K562 (cell line): Measurements from ENCODE around the gene UBE2D2. TPM values are rescaled to one million over a fixed set of nuclear protein-coding genes. Genes with fewer than 3 reads are reported as not detected.
A peak's percentile ranks its signal among the peaks of the same experiment; 100 is the strongest.

ENCODE experiments used
- ELF2 ChIP-seq: fragments of 250-450 bp; sonication (Bioruptor Pico); IDR thresholded peaks from 2 replicates; pipeline ENCODE4 v1.5.0; 2021; ENCODE audit warnings: mild to moderate bottlenecking
- GABPA ChIP-seq: fragments of 200-800 bp; sonication (Bioruptor generic); conservative IDR thresholded peaks from 2 replicates; pipeline ENCODE4 v1.6.1; 2016; ENCODE audit warnings: low read depth, missing genetic modification characterization, missing compliant biosample characterization
- HDAC6 ChIP-seq: IDR thresholded peaks from 2 replicates; pipeline ENCODE4 v1.6.1; 2012; ENCODE audit warnings: low read depth, mild to moderate bottlenecking, control low read depth, inconsistent platforms, low read length, moderate library complexity
- HEY1 ChIP-seq: fragments of 250-450 bp; sonication (Bioruptor Pico); IDR thresholded peaks from 2 replicates; pipeline ENCODE4 v1.5.0; 2020; ENCODE audit warnings: mild to moderate bottlenecking, moderate library complexity, borderline replicate concordance
- KDM5B ChIP-seq: fragments of 200-600 bp; sonication (generic); IDR thresholded peaks from 2 replicates; pipeline ENCODE4 v1.6.1; 2012; ENCODE audit warnings: low read depth, mild to moderate bottlenecking, moderate library complexity, low read length, control low read depth, inconsistent platforms; ENCODE audit not compliant: insufficient replicate concordance
- MEF2A ChIP-seq: IDR thresholded peaks from 2 replicates; pipeline ENCODE4 v1.6.1; 2011; ENCODE audit warnings: low read depth, mild to moderate bottlenecking, low read length, moderate library complexity; ENCODE audit not compliant: control insufficient read depth
- NCOA1 ChIP-seq: fragments of 450-650 bp; IDR thresholded peaks from 2 replicates; pipeline ENCODE4 v1.6.1; 2016; ENCODE audit warnings: low read depth
- NFIC ChIP-seq: fragments of 450-650 bp; IDR thresholded peaks from 2 replicates; pipeline ENCODE4 v1.6.1; 2017; ENCODE audit warnings: mild to moderate bottlenecking, inconsistent platforms
- NONO ChIP-seq, 2 experiments: fragments of 200-400 bp in 1 of 2; fragments of 450-650 bp in 1 of 2; formaldehyde crosslinking in 1 of 2; IDR thresholded peaks; 2 replicates each; pipeline ENCODE4 v1.6.1; 2017; ENCODE audit warnings: low read depth in 2 of 2, mild to moderate bottlenecking in 2 of 2, moderate library complexity in 2 of 2, low read length in 1 of 2
- NR2F6 ChIP-seq: fragments of 450-650 bp; formaldehyde crosslinking; IDR thresholded peaks from 2 replicates; pipeline ENCODE4 v1.4.0; 2020; ENCODE audit warnings: mild to moderate bottlenecking
- RBM17 ChIP-seq: fragments of 200-400 bp; formaldehyde crosslinking; IDR thresholded peaks from 2 replicates; pipeline ENCODE4 v1.6.1; 2017; ENCODE audit warnings: low read depth, mild to moderate bottlenecking, low read length, borderline replicate concordance
- SRSF9 ChIP-seq: fragments of 200-400 bp; formaldehyde crosslinking; IDR thresholded peaks from 2 replicates; pipeline ENCODE4 v1.6.1; 2017; ENCODE audit warnings: low read depth, low read length, borderline replicate concordance
- TAL1 ChIP-seq: fragments of 450-650 bp; IDR thresholded peaks from 2 replicates; pipeline ENCODE4 v1.6.1; 2016; ENCODE audit warnings: mild to moderate bottlenecking
- TCF7L2 ChIP-seq: fragments of 150-350 bp; IDR thresholded peaks from 2 replicates; pipeline ENCODE4 v1.6.1; 2016; ENCODE audit warnings: low read depth, mild to moderate bottlenecking, low read length, moderate library complexity
- TEAD4 ChIP-seq, 2 experiments: sonication (generic) in 1 of 2; formaldehyde crosslinking in 1 of 2; IDR thresholded peaks; 2 replicates each; pipeline versions ENCODE4 v1.6.1 to v1.8.0; 2012 to 2022; ENCODE audit warnings: borderline replicate concordance in 1 of 2, inconsistent platforms in 1 of 2, low read length in 1 of 2, mild to moderate bottlenecking in 1 of 2, missing genetic modification reagents in 1 of 2
- TOE1 ChIP-seq, 2 experiments: fragments of 450-650 bp in 1 of 2; sonication (generic) in 1 of 2; formaldehyde crosslinking in 1 of 2; IDR thresholded peaks; 2 replicates each; pipeline versions ENCODE4 v1.7.1 to v1.8.0; 2016 to 2022; ENCODE audit warnings: borderline replicate concordance in 2 of 2, mild to moderate bottlenecking in 2 of 2, antibody characterized with exemption in 1 of 2, inconsistent platforms in 1 of 2, low read depth in 1 of 2, missing genetic modification reagents in 1 of 2, moderate library complexity in 1 of 2
- YBX1 ChIP-seq: fragments of 450-650 bp; IDR thresholded peaks from 2 replicates; pipeline ENCODE4 v1.7.1; 2016; ENCODE audit warnings: mild to moderate bottlenecking
- ZNF589 ChIP-seq: fragments of 200-800 bp; sonication (Bioruptor generic); IDR thresholded peaks from 2 replicates; pipeline ENCODE4 v1.6.1; 2016; ENCODE audit warnings: low read depth, missing genetic modification characterization, missing compliant biosample characterization
- ZNF764 ChIP-seq: fragments of 250-450 bp; sonication (Bioruptor Pico); IDR thresholded peaks from 2 replicates; pipeline ENCODE4 v1.4.0; 2020; ENCODE audit warnings: low read depth, mild to moderate bottlenecking, moderate library complexity
- polyA plus RNA-seq, 8 experiments: library from polyadenylated mRNA; depleted of rRNA in 4 of 8; stranded (reverse) in 5 of 8; unstranded in 3 of 8; fragments of >200 nt; fragmentation: Nextera tagmentation in 2 of 8; fragmentation: Illumina TruSeq in 1 of 8; extraction: Ambion mirVana in 2 of 8; extraction: Trizol in 1 of 8; gene quantifications; 2 replicates each; pipeline versions ENCODE4 v1.2.1 to v1.2.3, GENCODE V29; 2011 to 2014; ENCODE audit warnings: inconsistent platforms in 1 of 8, missing spikeins in 1 of 8
- total RNA-seq, 7 experiments: library from RNA; depleted of rRNA in 6 of 7; stranded (reverse); fragments of >200 nt in 6 of 7; fragmentation: Illumina TruSeq in 2 of 7; extraction: Trizol in 2 of 7; gene quantifications; 2 replicates each; pipeline versions ENCODE4 v1.2.1 to v1.2.3, GENCODE V29; 2011 to 2021; ENCODE audit warnings: low replicate concordance in 1 of 7
- TF ChIP-seq, protein P1 (sequence below): sonication (generic); formaldehyde crosslinking; IDR thresholded peaks from 2 replicates; pipeline ENCODE4 v1.8.0; 2022; ENCODE audit warnings: mild to moderate bottlenecking, missing genetic modification reagents
- TF ChIP-seq, protein P2 (sequence below): fragments of 450-650 bp; IDR thresholded peaks from 2 replicates; pipeline ENCODE4 v1.6.1; 2018; ENCODE audit not compliant: partially characterized antibody
- TF ChIP-seq, protein P3 (sequence below): fragments of 250-450 bp; sonication (Bioruptor Pico); IDR thresholded peaks from 2 replicates; pipeline ENCODE4 v1.8.0; 2021; ENCODE audit warnings: borderline replicate concordance, mild to moderate bottlenecking, moderate library complexity; ENCODE audit not compliant: poor library complexity, severe bottlenecking

The UBE2D2 gene
- total and polyA plus RNA-seq, 9 of the 15 experiments (the other 6 are each of a cell fraction or from before 2014, with no cell fraction given): 53.6 to 198 (median 122) TPM

DNA sequence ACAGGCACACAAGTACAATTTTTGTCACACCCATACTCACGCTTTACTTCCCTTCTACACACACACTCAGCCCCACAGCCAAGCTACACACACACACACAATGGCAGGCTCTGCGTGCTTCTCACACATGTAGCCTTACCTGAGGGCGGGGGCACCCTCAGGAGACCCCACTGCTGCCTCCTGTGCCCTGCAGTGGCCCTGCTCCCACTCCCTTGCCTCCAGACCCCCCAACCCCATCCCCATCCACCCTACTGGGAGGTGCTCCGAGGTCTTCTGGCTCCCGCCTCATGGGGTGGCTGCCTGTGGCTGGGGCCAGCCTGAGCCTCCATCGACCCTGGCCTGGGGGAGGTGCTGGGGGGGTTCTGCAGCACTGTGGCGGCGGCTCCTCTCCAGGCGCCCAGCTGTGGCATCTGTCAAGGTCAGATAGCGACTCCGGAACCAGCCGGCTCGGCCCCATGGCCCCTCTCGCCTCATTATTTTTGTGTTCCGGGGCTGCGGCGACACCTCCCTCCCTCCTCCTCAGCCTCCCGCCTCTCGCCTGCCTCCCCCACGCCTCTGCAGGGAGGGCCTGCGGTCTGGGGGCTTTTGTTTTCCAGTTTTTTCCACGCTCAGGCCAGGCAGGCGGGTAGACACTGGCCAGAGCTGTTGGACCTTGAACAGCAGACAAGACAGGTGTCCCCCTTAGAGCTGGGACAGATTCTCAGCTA, 108.7 kb downstream of the UBE2D2 start (continued):
- no peak for TF ChIP-seq SRSF9
- peak; percentile 62; the same call in 1 of the 2 replicates for TF ChIP-seq MEF2A
- peak; percentile 98 for TF ChIP-seq ZNF589
- TF ChIP-seq HEY1: no peak
- peak; percentile 95 for TF ChIP-seq TAL1
- TF ChIP-seq GABPA (tag): peak; percentile 79
- no peak for TF ChIP-seq ZNF764 (CRISPR knock-in tag)
- TF ChIP-seq, protein P1, sequence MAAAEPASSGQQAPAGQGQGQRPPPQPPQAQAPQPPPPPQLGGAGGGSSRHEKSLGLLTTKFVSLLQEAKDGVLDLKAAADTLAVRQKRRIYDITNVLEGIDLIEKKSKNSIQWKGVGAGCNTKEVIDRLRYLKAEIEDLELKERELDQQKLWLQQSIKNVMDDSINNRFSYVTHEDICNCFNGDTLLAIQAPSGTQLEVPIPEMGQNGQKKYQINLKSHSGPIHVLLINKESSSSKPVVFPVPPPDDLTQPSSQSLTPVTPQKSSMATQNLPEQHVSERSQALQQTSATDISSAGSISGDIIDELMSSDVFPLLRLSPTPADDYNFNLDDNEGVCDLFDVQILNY (CRISPR knock-in tag): no peak
- TF ChIP-seq HDAC6: no peak
- TF ChIP-seq, protein P2, sequence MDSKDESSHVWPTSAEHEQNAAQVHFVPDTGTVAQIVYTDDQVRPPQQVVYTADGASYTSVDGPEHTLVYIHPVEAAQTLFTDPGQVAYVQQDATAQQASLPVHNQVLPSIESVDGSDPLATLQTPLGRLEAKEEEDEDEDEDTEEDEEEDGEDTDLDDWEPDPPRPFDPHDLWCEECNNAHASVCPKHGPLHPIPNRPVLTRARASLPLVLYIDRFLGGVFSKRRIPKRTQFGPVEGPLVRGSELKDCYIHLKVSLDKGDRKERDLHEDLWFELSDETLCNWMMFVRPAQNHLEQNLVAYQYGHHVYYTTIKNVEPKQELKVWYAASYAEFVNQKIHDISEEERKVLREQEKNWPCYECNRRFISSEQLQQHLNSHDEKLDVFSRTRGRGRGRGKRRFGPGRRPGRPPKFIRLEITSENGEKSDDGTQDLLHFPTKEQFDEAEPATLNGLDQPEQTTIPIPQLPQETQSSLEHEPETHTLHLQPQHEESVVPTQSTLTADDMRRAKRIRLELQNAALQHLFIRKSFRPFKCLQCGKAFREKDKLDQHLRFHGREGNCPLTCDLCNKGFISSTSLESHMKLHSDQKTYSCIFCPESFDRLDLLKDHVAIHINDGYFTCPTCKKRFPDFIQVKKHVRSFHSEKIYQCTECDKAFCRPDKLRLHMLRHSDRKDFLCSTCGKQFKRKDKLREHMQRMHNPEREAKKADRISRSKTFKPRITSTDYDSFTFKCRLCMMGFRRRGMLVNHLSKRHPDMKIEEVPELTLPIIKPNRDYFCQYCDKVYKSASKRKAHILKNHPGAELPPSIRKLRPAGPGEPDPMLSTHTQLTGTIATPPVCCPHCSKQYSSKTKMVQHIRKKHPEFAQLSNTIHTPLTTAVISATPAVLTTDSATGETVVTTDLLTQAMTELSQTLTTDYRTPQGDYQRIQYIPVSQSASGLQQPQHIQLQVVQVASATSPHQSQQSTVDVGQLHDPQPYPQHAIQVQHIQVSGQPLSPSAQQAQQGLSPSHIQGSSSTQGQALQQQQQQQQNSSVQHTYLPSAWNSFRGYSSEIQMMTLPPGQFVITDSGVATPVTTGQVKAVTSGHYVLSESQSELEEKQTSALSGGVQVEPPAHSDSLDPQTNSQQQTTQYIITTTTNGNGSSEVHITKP: peak; percentile 53
- TF ChIP-seq NCOA1: peak; percentile 87; the same call in 1 of the 2 replicates
- TF ChIP-seq TEAD4 (IDR thresholded peaks at IDR 0.05; ENCODE audit: low read length): peak; percentile 94
- no peak for TF ChIP-seq TEAD4 (CRISPR knock-in tag; IDR thresholded peaks at IDR 0.05; ENCODE audit: borderline replicate concordance)
- TF ChIP-seq NFIC: peak; percentile 93
- TF ChIP-seq RBM17: no peak
- no peak for TF ChIP-seq YBX1
- TF ChIP-seq NR2F6 (CRISPR knock-in tag): no peak
- TF ChIP-seq ELF2 (CRISPR knock-in tag): no peak
- TF ChIP-seq, protein P3, sequence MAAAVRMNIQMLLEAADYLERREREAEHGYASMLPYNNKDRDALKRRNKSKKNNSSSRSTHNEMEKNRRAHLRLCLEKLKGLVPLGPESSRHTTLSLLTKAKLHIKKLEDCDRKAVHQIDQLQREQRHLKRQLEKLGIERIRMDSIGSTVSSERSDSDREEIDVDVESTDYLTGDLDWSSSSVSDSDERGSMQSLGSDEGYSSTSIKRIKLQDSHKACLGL (CRISPR knock-in tag): no peak
- no peak for TF ChIP-seq TCF7L2
- TF ChIP-seq TOE1 (IDR thresholded peaks at IDR 0.05; ENCODE audit: borderline replicate concordance): peak; percentile 69
- TF ChIP-seq TOE1 (CRISPR knock-in tag; IDR thresholded peaks at IDR 0.05; ENCODE audit: borderline replicate concordance, low read depth): no peak
- TF ChIP-seq KDM5B: no peak
- TF ChIP-seq NONO (IDR thresholded peaks at IDR 0.05; ENCODE audit: low read depth in 2 of 2, low read length in 1 of 2): peak in 1 of 2 experiments; percentile 82; a peak in 2 of 4 replicates
